GM23248 (cell line): ENCODE measurements around the gene SCNN1B. TPM values are rescaled to one million over a fixed set of nuclear protein-coding genes. Genes with fewer than 3 reads are reported as not detected.

Source experiments
- DNase-seq: peaks from one replicate; pipeline ENCODE4 v3.0.0-alpha.2; 2015
- H2AFZ ChIP-seq: fragments of 200-600 bp; sonication (generic); 2 replicates; pipeline ENCODE4 v1.6.1; 2016; ENCODE audit warnings: antibody characterized with exemption
- H3F3A ChIP-seq: fragments of 200-600 bp; sonication (generic); 2 replicates; pipeline ENCODE4 v1.6.1; 2016; ENCODE audit warnings: mild to moderate bottlenecking, antibody characterized with exemption, mixed run types; ENCODE audit not compliant: insufficient read depth
- H3K27ac ChIP-seq: fragments of 200-600 bp; sonication (generic); 2 replicates; pipeline ENCODE4 v1.5.1; 2016; ENCODE audit warnings: mild to moderate bottlenecking
- H3K27me3 ChIP-seq: fragments of 200-600 bp; sonication (generic); replicated peaks from 2 replicates; pipeline ENCODE4 v1.6.1; 2016; ENCODE audit warnings: mild to moderate bottlenecking; ENCODE audit not compliant: insufficient read depth
- H3K36me3 ChIP-seq: fragments of 200-600 bp; sonication (generic); 2 replicates; pipeline ENCODE4 v1.6.1; 2016; ENCODE audit warnings: low read depth, mild to moderate bottlenecking
- H3K4me1 ChIP-seq: fragments of 200-600 bp; sonication (generic); 2 replicates; pipeline ENCODE4 v1.6.1; 2016; ENCODE audit warnings: mild to moderate bottlenecking; ENCODE audit not compliant: insufficient read depth
- H3K4me2 ChIP-seq: fragments of 200-600 bp; sonication (generic); one replicate; pipeline ENCODE4 v1.6.1; 2016; ENCODE audit warnings: mild to moderate bottlenecking; ENCODE audit not compliant: unreplicated experiment
- H3K4me3 ChIP-seq: fragments of 200-600 bp; sonication (generic); 2 replicates; pipeline ENCODE4 v1.5.1; 2016; ENCODE audit warnings: mild to moderate bottlenecking
- H3K79me2 ChIP-seq: fragments of 200-600 bp; sonication (generic); 2 replicates; pipeline ENCODE4 v1.6.1; 2016; ENCODE audit warnings: mild to moderate bottlenecking; ENCODE audit not compliant: insufficient read depth
- H3K9ac ChIP-seq: fragments of 200-600 bp; sonication (generic); 2 replicates; pipeline ENCODE4 v1.6.1; 2016; ENCODE audit warnings: mild to moderate bottlenecking
- H3K9me2 ChIP-seq: fragments of 200-600 bp; sonication (generic); 2 replicates; pipeline ENCODE4 v1.6.1; 2016; ENCODE audit warnings: mixed run types, mild to moderate bottlenecking, moderate library complexity; ENCODE audit not compliant: insufficient read depth
- H3K9me3 ChIP-seq: fragments of 200-600 bp; sonication (generic); one replicate; pipeline ENCODE4 v1.6.1; 2017; ENCODE audit warnings: low read depth
- H4K20me1 ChIP-seq: fragments of 200-600 bp; sonication (generic); 2 replicates; pipeline ENCODE4 v1.6.0; 2016; ENCODE audit not compliant: insufficient read depth
- EZH2 ChIP-seq: fragments of 200-600 bp; sonication (generic); IDR thresholded peaks from 2 replicates; pipeline ENCODE4 v1.6.1; 2018; ENCODE audit warnings: antibody characterized with exemption, mild to moderate bottlenecking; ENCODE audit not compliant: insufficient read depth, poor library complexity, severe bottlenecking
- EZH2phosphoT487 ChIP-seq: fragments of 200-600 bp; sonication (generic); IDR thresholded peaks from 2 replicates; pipeline ENCODE4 v1.6.1; 2018; ENCODE audit warnings: antibody characterized with exemption, moderate library complexity, mild to moderate bottlenecking, low read depth; ENCODE audit not compliant: insufficient read depth
- WGBS, 2 experiments: methylation state at CpG; one replicate each; pipeline ENCODE4 v1.1.6; 2015 to 2017; ENCODE audit warnings: low lambda C conversion rate in 2 of 2, low coverage in 1 of 2; ENCODE audit errors: missing lambda C conversion rate in 2 of 2; 5-methylcytosine and 5-hydroxymethylcytosine counted together
- in situ Hi-C: fragments of 300-500 bp; cut with MboI; formaldehyde crosslinking; loops from 2 replicates; pipeline ENCODE4 v1.15.0; 2020
- polyA plus RNA-seq: library from polyadenylated mRNA; unstranded; fragments of >200 nt; fragmentation: Nextera tagmentation; extraction: Ambion mirVana; gene quantifications from 2 replicates; pipeline ENCODE4 v1.2.1, GENCODE V29; 2016
- total RNA-seq: library from RNA; depleted of rRNA; stranded (reverse); fragments of >200 nt; shearing (Covaris generic); gene quantifications from 2 replicates; pipeline ENCODE4 v1.2.3, GENCODE V29; 2014

SCNN1B gene
- total and polyA plus RNA-seq, 2 experiments from 2014 or later, result not detected

DNA sequence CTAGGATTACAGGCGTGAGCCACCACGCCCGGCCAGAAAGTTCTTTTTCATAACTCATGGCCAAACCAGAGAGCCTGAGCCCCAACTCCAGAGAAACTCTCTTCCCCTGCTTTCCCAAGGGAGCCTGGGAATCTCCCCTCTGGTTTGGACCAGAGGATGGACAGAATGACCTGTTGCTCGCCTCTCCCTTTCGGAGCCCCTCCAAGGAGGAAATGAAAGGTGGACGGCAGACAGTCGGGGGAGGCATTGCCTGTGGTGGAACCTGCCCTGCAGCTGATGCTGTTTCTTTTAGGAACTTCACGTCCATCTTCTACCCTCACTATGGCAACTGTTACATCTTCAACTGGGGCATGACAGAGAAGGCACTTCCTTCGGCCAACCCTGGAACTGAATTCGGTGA lies 65.5 kb downstream of the SCNN1B start:
- Histone ChIP-seq H3K27ac (no peak overlapping the region), H3K79me2 (no peaks in the 10 kb centered on the region), H3K9me3 (no peaks in the 10 kb centered on the region), H3K4me3 (no peak overlapping the region), H3K4me2 (no peak overlapping the region), H3K27me3 (no peaks in the 10 kb centered on the region), H3K4me1 (no peaks in the 10 kb centered on the region), H2AFZ (no peak overlapping the region), H3K9ac (no peak overlapping the region), H3F3A (no peaks in the 10 kb centered on the region), H3K9me2 (no peaks in the 10 kb centered on the region), H4K20me1 (no peaks in the 10 kb centered on the region), H3K36me3 (no peaks in the 10 kb centered on the region)
- WGBS, 2 experiments, result 73 to 75% methylated on average over 10 of the region's 10 CpGs
- in situ Hi-C loops, result no loop called here
- DNase-seq, result no peak
- TF ChIP-seq EZH2 (no peak), EZH2phosphoT487 (no peak)

DNA sequence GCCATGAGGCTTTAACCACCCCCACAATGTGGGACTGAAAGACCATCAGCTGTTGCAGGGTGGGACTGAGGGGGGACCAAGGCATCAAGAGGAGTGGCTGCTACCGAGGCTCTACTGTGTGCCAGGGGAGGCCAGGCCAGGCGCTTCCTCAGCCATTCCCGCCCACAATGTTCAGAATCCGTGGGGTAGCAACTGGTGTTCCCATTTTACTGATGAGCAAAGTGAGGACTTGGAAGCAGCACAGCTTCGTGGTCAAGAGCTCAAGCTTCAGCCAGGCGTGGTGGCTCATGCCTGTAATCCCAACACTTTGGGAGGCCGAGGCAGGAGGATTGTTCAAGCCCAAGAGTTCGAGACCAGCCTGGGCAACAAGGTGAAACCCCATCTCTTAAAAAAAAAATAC lies 65.9 kb downstream of the SCNN1B start:
- no peaks in the 10 kb centered on the region for H3K9me3 ChIP-seq
- no peaks in the 10 kb centered on the region for H4K20me1 ChIP-seq
- WGBS, 2 experiments, result 74 to 76% methylated on average over 8 of the region's 8 CpGs
- H3F3A ChIP-seq, result no peaks in the 10 kb centered on the region
- no peaks in the 10 kb centered on the region for H3K4me1 ChIP-seq
- no peaks in the 10 kb centered on the region for H3K27me3 ChIP-seq
- no peaks in the 10 kb centered on the region for H3K9me2 ChIP-seq
- no peak overlapping the region for H2AFZ ChIP-seq
- no peaks in the 10 kb centered on the region for H3K79me2 ChIP-seq
- TF ChIP-seq EZH2, result no peak
- TF ChIP-seq EZH2phosphoT487, result no peak
- no peak overlapping the region for H3K4me3 ChIP-seq
- no peaks in the 10 kb centered on the region for H3K36me3 ChIP-seq
- in situ Hi-C loops, result no loop called here
- no peak overlapping the region for H3K4me2 ChIP-seq
- no peak for DNase-seq
- H3K27ac ChIP-seq, result no peak overlapping the region
- no peak overlapping the region for H3K9ac ChIP-seq

GRCh38 chr16:23368469-23368868 lies 66.4 kb downstream of the SCNN1B start:
- Histone ChIP-seq H3K27me3 (no peaks in the 10 kb centered on the region), H2AFZ (no peak overlapping the region), H3K79me2 (no peaks in the 10 kb centered on the region), H3F3A (no peaks in the 10 kb centered on the region), H3K4me1 (no peaks in the 10 kb centered on the region), H4K20me1 (no peaks in the 10 kb centered on the region), H3K9me3 (no peaks in the 10 kb centered on the region), H3K9ac (no peak overlapping the region), H3K4me2 (no peak overlapping the region), H3K4me3 (no peak overlapping the region), H3K9me2 (no peaks in the 10 kb centered on the region), H3K27ac (no peak overlapping the region), H3K36me3 (no peaks in the 10 kb centered on the region)
- TF ChIP-seq EZH2, result no peak
- TF ChIP-seq EZH2phosphoT487, result no peak
- 46 to 52% methylated on average over 5 of the region's 5 CpGs for WGBS, 2 experiments
- peak; percentile 17 for DNase-seq
- in situ Hi-C loops, result no loop called here

DNA sequence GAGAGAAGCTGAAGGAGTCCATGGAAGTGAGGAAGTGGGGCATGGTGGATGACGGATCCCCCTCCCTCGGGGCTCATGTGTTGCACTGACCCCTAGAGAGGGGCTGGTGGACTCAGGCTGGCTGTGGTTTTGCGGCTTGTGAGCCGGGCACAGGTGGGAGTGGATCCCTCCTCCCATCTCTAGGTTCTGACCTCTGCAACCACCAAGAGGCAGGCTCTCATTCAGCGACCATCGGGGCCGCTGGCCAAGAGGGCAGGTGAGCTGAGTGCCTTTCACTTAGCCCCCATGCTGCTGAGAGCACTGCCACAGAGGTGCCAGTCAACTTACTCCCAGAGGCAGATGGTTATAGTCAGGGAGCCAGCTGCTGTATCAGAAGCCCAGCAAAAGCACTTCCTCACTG lies 67.3 kb downstream of the SCNN1B start:
- Histone ChIP-seq H3F3A (no peaks in the 10 kb centered on the region), H3K9me3 (no peaks in the 10 kb centered on the region), H3K4me1 (no peaks in the 10 kb centered on the region), H3K4me2 (no peak overlapping the region), H2AFZ (no peak overlapping the region), H3K36me3 (no peaks in the 10 kb centered on the region), H3K27ac (no peak overlapping the region), H3K79me2 (no peaks in the 10 kb centered on the region), H3K27me3 (no peaks in the 10 kb centered on the region), H3K4me3 (no peak overlapping the region), H4K20me1 (no peaks in the 10 kb centered on the region), H3K9ac (no peak overlapping the region), H3K9me2 (no peaks in the 10 kb centered on the region)
- no peak for DNase-seq
- in situ Hi-C loops, result no loop called here
- TF ChIP-seq EZH2, result no peak
- no peak for TF ChIP-seq EZH2phosphoT487
- WGBS, 2 experiments, result 45 to 62% methylated on average over 4 to 7 of the region's 7 CpGs

GRCh38 chr16:23371368-23371767 lies 69.3 kb downstream of the SCNN1B start:
- DNase-seq, result no peak
- no peaks in the 10 kb centered on the region for H3K79me2 ChIP-seq
- H3K9ac ChIP-seq, result no peak overlapping the region
- no peak overlapping the region for H3K4me3 ChIP-seq
- no peaks in the 10 kb centered on the region for H4K20me1 ChIP-seq
- in situ Hi-C loops, result no loop called here
- no peaks in the 10 kb centered on the region for H3F3A ChIP-seq
- TF ChIP-seq EZH2phosphoT487, result no peak
- no peak for TF ChIP-seq EZH2
- H3K36me3 ChIP-seq, result no peaks in the 10 kb centered on the region
- H3K4me1 ChIP-seq, result no peaks in the 10 kb centered on the region
- H3K9me3 ChIP-seq, result no peaks in the 10 kb centered on the region
- H3K27me3 ChIP-seq, result no peaks in the 10 kb centered on the region
- H2AFZ ChIP-seq, result no peak overlapping the region
- WGBS, 2 experiments, result 66 to 67% methylated on average over 9 of the region's 9 CpGs
- H3K4me2 ChIP-seq, result no peak overlapping the region
- H3K9me2 ChIP-seq, result no peaks in the 10 kb centered on the region
- no peak overlapping the region for H3K27ac ChIP-seq
